Ascending aorta (tissue), 2 donors: Measurements from ENCODE around the gene RAPH1. TPM values are rescaled to one million over a fixed set of nuclear protein-coding genes. Genes with fewer than 3 reads are reported as not detected.
"Not testable (repeated sequence)": the region's sequence is repeated elsewhere in the genome, so short reads cannot be mapped to it uniquely, and the experiment has no call there.

ENCODE experiments used
- DNase-seq, 2 donors: peaks; one replicate each; pipeline ENCODE4 v3.0.0-alpha.2; 2019; ENCODE audit warnings: low spot score in 2 of 2
- H3K27ac ChIP-seq, 2 donors: fragments of 200-600 bp; sonication (generic); one replicate each; pipeline ENCODE4 v1.5.1; 2016 to 2017; ENCODE audit warnings: mild to moderate bottlenecking in 1 of 2
- H3K27me3 ChIP-seq: fragments of 200-600 bp; sonication (generic); one replicate; pipeline ENCODE4 v1.5.1; 2017
- H3K36me3 ChIP-seq, 2 donors: fragments of 200-600 bp; sonication (generic); one replicate each; pipeline ENCODE4 v1.5.1; 2016
- H3K4me1 ChIP-seq, 2 donors: fragments of 200-600 bp; sonication (generic); one replicate each; pipeline ENCODE4 v1.5.1; 2016 to 2017; ENCODE audit warnings: mild to moderate bottlenecking in 1 of 2
- H3K4me3 ChIP-seq, 2 donors: fragments of 200-600 bp; sonication (generic); one replicate each; pipeline ENCODE4 v1.5.1; 2016 to 2017; ENCODE audit warnings: mild to moderate bottlenecking in 1 of 2
- H3K9me3 ChIP-seq, 2 donors: fragments of 200-600 bp; sonication (generic); one replicate each; pipeline ENCODE4 v1.5.1; 2016
- CTCF ChIP-seq, 3 experiments: fragments of 200-600 bp in 2 of 3; fragments of 450-650 bp in 1 of 3; sonication (generic) in 2 of 3; IDR thresholded peaks; one replicate each; pipeline ENCODE4 v1.5.1; 2016 to 2019; ENCODE audit warnings: antibody characterized with exemption in 3 of 3, mild to moderate bottlenecking in 1 of 3, moderate library complexity in 1 of 3
- intact Hi-C: fragments of 100-400 bp; cut with DNase I; formaldehyde crosslinking; loops from one replicate; pipeline ENCODE4 v1.15.1; 2023
- total RNA-seq: library from RNA; depleted of rRNA; stranded (reverse); fragments of >200 nt; gene quantifications from one replicate; pipeline ENCODE4 v1.1.0, GENCODE V29; 2016

RAPH1 gene
- total RNA-seq, 1 donor from 2014 or later, result 49.8 TPM

- no peak for TF ChIP-seq CTCF (IDR thresholded peaks at IDR 0.05)
- H3K4me1 ChIP-seq, result no peaks in the 10 kb centered on the region
- intact Hi-C loops, result no loop called here
- no peak overlapping the region for H3K27ac ChIP-seq
- no peaks in the 10 kb centered on the region for H3K9me3 ChIP-seq
- peaks cover 4 to 15% of the 10 kb centered on the region in 2 donors for H3K36me3 ChIP-seq
- DNase-seq, result no peak
- no peak overlapping the region for H3K4me3 ChIP-seq
- no peaks in the 10 kb centered on the region for H3K27me3 ChIP-seq
Measured at GRCh38 chr2:203395858-203396257, 139.2 kb downstream of the RAPH1 start.

- no peak for TF ChIP-seq CTCF (IDR thresholded peaks at IDR 0.05)
- intact Hi-C loops, result no loop called here
- Histone ChIP-seq H3K4me3 (no peak overlapping the region), H3K9me3 (no peaks in the 10 kb centered on the region), H3K27ac (no peak overlapping the region), H3K4me1 (no peaks in the 10 kb centered on the region), H3K36me3 (peaks cover 4 to 15% of the 10 kb centered on the region in 2 donors), H3K27me3 (no peaks in the 10 kb centered on the region)
- DNase-seq, result no peak
Measured at GRCh38 chr2:203394519-203395227, 140.4 kb downstream of the RAPH1 start.

DNA sequence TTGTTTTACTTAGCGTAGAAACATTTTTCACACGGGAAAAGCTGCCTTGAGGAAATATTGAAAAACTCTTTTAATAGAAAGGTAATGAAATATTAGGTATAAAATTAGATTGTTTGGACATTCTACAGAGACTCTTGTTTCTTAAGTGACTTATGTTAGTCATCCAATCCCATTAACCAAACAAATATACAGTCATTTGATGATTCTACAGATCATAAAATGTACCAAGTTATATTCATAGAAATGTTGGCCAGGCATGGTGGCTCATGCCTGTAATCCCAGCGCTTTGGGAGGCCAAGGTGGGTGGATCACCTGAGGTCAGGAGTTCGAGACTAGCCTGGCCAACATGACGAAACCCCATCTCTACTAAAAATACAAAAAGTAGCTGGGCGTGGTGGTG lies 146.9 kb downstream of the RAPH1 start:
- H3K4me1 ChIP-seq, DNase-seq, H3K4me3 ChIP-seq, H3K27me3 ChIP-seq, H3K27ac ChIP-seq, intact Hi-C loops, H3K9me3 ChIP-seq, H3K36me3 ChIP-seq: not testable (repeated sequence)

DNA sequence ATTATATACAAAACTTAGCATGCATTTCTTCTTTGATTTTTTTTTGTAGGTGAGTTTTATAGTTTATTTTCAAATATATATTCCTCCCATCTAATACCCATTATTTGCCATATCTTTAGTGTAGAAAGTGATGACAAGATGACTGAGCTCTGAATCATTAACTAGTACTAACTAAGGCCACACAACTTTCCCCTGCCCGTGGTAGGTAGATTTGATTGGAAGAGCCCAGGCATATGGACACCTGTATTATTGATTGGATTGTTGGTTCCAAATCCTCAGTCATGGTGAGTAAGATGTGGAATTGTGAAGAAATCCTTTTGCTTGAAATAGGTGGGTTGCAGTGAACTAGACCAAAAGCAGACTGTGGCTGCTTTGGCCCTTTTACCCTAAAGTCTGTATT lies 152.1 kb downstream of the RAPH1 start:
- Histone ChIP-seq H3K4me1 (no peaks in the 10 kb centered on the region), H3K36me3 (no peaks in the 10 kb centered on the region), H3K9me3 (no peaks in the 10 kb centered on the region), H3K27me3 (no peaks in the 10 kb centered on the region), H3K27ac (no peak overlapping the region), H3K4me3 (no peak overlapping the region)
- intact Hi-C loops, result no loop called here
- DNase-seq, result no peak
- TF ChIP-seq CTCF (IDR thresholded peaks at IDR 0.05), result no peak

GRCh38 chr2:203379156-203379555 lies 155.9 kb downstream of the RAPH1 start:
- no peak for TF ChIP-seq CTCF (IDR thresholded peaks at IDR 0.05)
- Histone ChIP-seq H3K36me3 (no peaks in the 10 kb centered on the region), H3K4me3 (no peak overlapping the region), H3K9me3 (no peaks in the 10 kb centered on the region), H3K27ac (no peak overlapping the region), H3K27me3 (no peaks in the 10 kb centered on the region), H3K4me1 (no peaks in the 10 kb centered on the region)
- intact Hi-C loops, result no loop called here
- DNase-seq, result no peak

- no peak for DNase-seq
- no peaks in the 10 kb centered on the region for H3K9me3 ChIP-seq
- no peaks in the 10 kb centered on the region for H3K27me3 ChIP-seq
- no peaks in the 10 kb centered on the region for H3K4me1 ChIP-seq
- TF ChIP-seq CTCF (IDR thresholded peaks at IDR 0.05), result no peak
- no peaks in the 10 kb centered on the region for H3K36me3 ChIP-seq
- intact Hi-C loops, result no loop called here
- no peak overlapping the region for H3K27ac ChIP-seq
- H3K4me3 ChIP-seq, result no peak overlapping the region
Measured at GRCh38 chr2:203376173-203376572, 158.9 kb downstream of the RAPH1 start.

GRCh38 chr2:203372706-203373105 lies 162.4 kb downstream of the RAPH1 start:
- H3K4me3 ChIP-seq, H3K36me3 ChIP-seq, H3K27ac ChIP-seq, H3K9me3 ChIP-seq, intact Hi-C loops, H3K27me3 ChIP-seq, H3K4me1 ChIP-seq, DNase-seq: not testable (repeated sequence)
